Stimulated activated CD8-positive, alpha-beta memory T cell treated with anti-CD3 and anti-CD28 coated beads, Interleukin-7, amount 100 ng/mL, for 4 hours (primary cell): ENCODE results near the gene CGB7.
"Not testable (repeated sequence)": the region's sequence is repeated elsewhere in the genome, so short reads cannot be mapped to it uniquely, and the experiment has no call there.

ENCODE experiments used
- DNase-seq, 2 donors: peaks; one replicate each; pipeline ENCODE4 v3.0.0-alpha.2; 2020; ENCODE audit warnings: low read depth in 2 of 2

CGB7 gene

GRCh38 chr19:49057636-49058234 is at the start of gene CGB7:
CGB7 (minus strand) TSS chr19:49057749; CDS start chr19:49055375, 2,374 bp downstream.
- DNase-seq = no peak

- DNase-seq = peak; percentile 33 to 45
Observed at GRCh38 chr19:49106648-49107135, 49.1 kb upstream of the CGB7 start.

GRCh38 chr19:49104229-49104864 is 46.8 kb upstream of the CGB7 start:
- no peak for DNase-seq

- DNase-seq = no peak
Observed at GRCh38 chr19:49103331-49104085, 46.0 kb upstream of the CGB7 start.

DNA sequence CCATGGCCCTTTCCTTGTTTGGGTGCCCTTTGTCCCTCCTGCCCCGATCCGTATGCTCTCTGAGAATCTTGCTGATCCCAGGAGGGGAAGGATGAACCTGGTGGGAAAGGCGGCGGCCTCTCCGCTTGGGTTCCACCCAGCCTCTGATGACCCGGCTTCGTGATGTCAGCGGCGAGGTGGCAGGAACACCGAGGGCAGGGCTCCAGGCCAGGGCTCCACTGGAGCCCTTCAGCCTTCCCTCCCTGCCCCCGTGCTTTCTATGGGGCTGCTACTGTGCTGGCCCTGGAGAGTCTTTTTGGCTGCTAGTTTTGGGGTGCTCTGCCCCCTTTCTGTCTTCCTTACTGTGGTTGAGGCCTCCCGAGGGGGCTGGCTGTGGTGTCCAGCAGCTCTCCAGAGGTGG is 44.8 kb upstream of the CGB7 start:
- DNase-seq = no peak

- DNase-seq = no peak
Observed at GRCh38 chr19:49101160-49101559, 43.6 kb upstream of the CGB7 start.

- DNase-seq = no peak
Observed at GRCh38 chr19:49098795-49099194, 41.2 kb upstream of the CGB7 start.

GRCh38 chr19:49097453-49098288 is 40.1 kb upstream of the CGB7 start:
- peak; percentile 50 to 62 for DNase-seq

DNA sequence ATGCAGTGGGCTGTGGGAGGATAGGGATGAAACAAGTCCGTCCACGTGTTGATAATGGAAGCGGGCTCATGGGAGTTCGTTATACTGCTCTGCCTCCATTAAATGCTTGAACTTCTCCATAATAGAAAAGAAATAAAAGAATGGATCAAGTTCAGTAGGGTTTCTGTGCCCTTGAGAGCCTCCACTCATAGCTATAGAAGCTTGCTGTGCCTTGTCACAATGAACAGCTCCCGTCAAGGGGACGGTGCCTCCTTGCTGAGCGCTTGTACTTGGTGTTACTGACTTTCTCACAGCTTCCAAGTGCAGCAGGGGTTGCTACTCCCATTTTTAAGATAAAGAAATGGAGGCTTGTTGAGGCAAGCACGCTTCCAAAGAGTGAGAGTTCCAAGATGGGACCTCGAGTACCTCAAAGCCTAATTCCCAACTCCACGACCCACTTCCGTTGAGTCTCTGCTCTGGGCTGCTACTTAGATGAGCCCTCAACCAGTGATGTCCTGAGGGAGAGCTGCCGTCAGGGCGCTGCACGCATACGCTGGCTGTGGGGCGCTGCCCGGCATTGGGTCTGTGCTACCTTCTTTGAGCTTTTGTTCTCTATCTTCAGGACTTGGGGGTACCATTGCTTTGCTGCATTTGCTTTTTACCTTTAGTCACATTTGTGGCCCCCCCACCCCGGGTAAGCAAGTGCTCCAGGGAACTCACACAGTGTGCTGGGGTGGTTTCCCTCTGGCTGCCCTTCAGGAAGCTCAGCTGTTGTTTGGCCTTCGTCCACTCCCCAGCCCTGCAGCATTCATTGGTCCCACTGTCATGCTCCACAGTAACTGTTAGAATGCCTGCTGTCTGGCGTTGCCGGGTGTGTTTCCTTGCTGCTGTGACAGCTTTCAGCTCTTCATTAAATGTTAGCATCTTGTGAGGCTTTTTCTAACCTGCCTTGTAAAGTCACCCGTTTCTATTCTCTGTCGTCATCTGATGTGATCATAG is 37.2 kb upstream of the CGB7 start:
- no peak for DNase-seq

- no peak for DNase-seq
Observed at GRCh38 chr19:49092686-49093085, 35.1 kb upstream of the CGB7 start.

- DNase-seq = no peak
Observed at GRCh38 chr19:49091391-49092038, 34.0 kb upstream of the CGB7 start.

DNA sequence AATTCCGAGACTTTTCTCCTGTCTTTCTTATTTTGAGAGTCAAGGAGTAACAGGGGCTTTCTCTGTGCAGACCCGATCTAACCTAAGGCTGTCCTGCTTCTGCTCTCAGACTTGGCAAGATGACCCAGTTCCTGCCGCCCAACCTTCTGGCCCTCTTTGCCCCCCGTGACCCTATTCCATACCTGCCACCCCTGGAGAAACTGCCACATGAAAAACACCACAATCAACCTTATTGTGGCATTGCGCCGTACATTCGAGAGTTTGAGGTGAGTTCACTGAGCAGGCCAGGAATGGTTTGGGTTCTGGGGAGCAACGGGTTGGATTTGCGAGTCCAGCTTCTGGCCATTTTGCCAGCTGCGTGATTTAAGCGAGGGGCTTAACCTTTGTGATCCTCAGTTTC is 28.7 kb upstream of the CGB7 start:
- no peak for DNase-seq

GRCh38 chr19:49085868-49086232 is 28.3 kb upstream of the CGB7 start:
- DNase-seq = no peak

- DNase-seq = peak; percentile 98 to 100
Observed at GRCh38 chr19:49085020-49085867, 27.7 kb upstream of the CGB7 start, which contains the start of gene SNRNP70. SNRNP70 (plus strand) TSS chr19:49085451; CDS start chr19:49086415, 964 bp downstream.

GRCh38 chr19:49084206-49085019 is 26.9 kb upstream of the CGB7 start:
- DNase-seq = no peak

GRCh38 chr19:49081273-49081672 is 23.7 kb upstream of the CGB7 start:
- DNase-seq = no peak

- no peak for DNase-seq
Observed at GRCh38 chr19:49080392-49080791, 22.8 kb upstream of the CGB7 start.

- not testable (repeated sequence) for DNase-seq
Observed at GRCh38 chr19:49074869-49075268, 17.3 kb upstream of the CGB7 start.
